Measurements from ENCODE around the gene AIFM3.
"Not testable (repeated sequence)": the region's sequence is repeated elsewhere in the genome, so short reads cannot be mapped to it uniquely, and the experiment has no call there.

Gene AIFM3

DNA sequence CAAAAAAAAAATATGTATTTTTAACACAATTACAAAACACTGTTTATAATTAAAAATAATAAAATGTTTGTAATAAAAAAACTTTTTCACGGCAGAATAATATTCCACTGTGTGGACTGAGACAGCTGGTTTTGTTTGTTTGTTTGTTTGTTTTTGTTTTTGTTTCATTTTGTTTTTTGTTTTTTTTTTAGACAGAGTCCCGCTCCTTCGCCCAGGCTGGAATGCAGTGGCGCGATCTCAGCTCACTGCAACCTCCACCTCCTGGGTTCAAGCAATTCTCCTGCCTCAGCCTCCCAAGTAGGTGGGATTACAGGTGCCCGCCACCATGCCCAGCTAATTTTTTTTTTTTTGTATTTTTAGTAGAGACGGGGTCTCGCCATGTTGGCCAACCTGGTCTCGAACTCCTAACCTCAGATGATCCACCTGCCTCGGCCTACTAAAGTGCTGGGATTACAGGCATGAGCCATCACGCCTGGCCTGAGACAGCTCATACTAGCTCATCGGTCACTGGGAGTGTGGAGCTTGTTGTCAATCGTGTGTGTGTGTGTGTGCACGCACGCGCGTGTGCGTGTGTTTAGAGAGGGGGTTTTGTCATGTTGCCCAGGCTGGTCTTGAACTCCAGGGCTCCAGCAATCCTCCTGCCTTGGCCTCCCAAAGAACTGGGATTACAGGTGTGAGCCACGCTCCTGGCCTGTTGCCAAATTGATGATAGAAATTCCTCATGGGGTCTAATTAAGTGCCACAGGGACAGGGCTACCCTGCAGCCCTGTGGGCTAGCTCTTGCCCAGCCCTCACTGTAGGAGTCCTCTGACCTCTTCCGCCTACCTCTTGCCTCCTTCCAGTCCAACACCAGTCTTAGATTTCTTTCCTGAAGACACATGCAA is 7.2 kb upstream of the AIFM3 start:
- FAIRE-seq = no peak

DNA sequence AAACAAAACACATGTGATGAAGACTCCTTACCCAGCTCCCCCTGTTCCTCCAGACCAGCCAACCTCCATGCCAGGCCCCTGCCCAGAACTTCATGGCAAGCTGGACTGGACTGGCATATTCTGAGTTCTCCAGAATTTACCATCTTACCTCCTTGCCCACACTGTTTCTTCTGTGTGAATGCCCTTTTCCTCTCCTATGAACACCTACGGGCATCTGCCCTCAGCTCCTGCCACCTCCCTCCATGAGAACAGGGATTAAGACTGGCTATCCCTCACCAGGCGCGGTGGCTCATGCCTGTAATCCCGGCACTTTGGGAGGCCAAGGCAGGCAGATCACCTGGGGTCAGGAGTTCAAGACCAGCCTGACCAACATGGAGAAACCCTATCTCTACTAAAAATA is 6.4 kb upstream of the AIFM3 start:
- no peak for FAIRE-seq

DNA sequence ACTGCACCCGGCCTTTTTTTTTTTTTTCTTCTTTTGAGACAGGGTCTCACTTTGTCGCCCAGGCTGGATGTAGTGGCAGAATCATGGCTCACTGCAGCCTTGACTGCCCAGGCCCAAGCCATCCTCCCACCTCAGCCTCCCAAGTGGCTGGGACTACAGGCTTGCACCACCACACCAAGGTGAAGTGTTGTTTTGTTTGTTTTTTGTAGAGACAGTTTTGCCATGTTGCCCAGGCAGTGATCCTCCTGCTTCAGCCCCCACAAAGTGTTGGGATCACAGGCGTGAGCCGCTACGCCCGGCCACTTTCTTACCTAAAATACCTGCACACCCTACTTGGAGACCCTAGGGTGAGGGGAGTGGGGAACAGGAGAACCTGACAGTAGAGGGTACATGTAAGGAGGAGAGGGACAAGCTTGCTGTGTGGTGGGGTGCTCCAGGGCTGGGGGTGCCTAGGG is 4.5 kb upstream of the AIFM3 start:
- no peak for FAIRE-seq

- FAIRE-seq = no peak
Observed at GRCh38 chr22:20963201-20964052, 3.6 kb upstream of the AIFM3 start.

DNA sequence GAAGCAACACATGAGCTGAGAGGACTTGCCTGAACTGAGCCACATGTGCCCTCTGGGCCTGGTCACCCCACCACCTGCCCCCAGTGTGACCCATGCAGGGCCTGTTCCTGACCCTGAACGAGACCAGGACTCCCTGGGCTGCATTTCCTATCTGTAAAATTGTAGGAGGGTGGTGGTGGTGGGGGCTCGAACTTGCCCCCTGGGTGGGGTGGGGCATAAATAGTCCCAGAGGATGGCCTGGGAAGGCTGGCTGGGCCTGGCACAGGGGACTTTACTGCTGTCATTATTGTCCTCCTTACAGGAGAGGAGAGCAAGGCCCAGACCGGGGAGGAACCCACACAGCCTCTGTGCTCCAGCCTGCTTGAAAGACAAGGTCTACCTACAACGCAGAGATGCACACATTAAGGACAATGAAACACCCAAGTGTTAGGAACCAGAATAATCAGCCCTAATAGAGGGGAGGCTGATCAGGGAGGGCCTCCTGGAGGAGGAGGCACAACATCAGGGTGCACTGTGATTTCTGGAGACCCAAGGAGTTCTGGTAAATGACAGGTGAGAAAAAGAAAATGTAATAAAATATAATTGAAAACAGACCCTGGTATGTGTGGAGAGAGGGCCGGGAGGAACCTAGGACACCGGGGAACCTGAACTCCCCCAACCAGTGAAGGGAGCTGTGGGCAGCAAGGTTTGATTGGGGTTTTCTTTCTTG is 2.8 kb upstream of the AIFM3 start:
- FAIRE-seq = no peak

GRCh38 chr22:20964799-20965103 is 2.3 kb upstream of the AIFM3 start:
- FAIRE-seq = no peak

- FAIRE-seq = no peak
Observed at GRCh38 chr22:20965104-20965887, 1.8 kb upstream of the AIFM3 start.

GRCh38 chr22:20965888-20966855 is 883 bp upstream of the AIFM3 start:
- FAIRE-seq = no peak

- FAIRE-seq = no peak
Observed at GRCh38 chr22:20967697-20968211, 699 bp downstream of the AIFM3 start.

GRCh38 chr22:20968281-20968977 is 1.4 kb downstream of the AIFM3 start:
- no peak for FAIRE-seq

GRCh38 chr22:20970939-20971657 is 4.0 kb downstream of the AIFM3 start:
- peak; percentile 98 for FAIRE-seq

GRCh38 chr22:20972014-20972694 is 5.1 kb downstream of the AIFM3 start:
- FAIRE-seq = not testable (repeated sequence)

DNA sequence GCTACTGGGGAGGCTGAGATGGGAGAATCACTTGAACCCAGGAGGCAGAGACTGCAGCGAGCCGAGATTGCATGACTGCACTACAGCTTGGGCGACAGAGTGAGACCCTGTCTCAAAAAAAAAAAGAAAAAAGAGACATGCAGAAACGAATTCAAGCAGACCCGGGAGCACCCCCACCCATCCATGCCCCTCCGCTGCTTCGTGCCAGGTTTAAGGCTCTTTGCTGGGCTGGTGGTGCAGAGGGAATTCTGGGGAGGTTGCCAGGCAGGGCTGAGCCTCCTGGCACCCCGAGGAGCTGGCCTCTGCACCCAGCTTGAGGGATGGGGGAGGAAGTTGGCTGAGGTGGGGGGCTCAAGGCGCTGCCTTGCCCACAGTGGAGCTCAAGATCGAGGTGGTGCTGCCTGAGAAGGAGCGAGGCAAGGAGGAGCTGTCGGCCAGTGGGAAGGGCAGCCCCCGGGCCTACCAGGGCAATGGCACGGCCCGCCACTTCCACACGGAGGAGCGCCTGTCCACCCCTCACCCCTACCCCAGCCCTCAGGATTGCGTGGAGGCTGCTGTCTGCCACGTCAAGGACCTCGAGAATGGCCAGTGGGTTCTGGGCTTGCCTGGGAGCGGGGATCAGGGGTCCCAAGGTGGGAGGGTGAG is 6.0 kb downstream of the AIFM3 start:
- no peak for FAIRE-seq

DNA sequence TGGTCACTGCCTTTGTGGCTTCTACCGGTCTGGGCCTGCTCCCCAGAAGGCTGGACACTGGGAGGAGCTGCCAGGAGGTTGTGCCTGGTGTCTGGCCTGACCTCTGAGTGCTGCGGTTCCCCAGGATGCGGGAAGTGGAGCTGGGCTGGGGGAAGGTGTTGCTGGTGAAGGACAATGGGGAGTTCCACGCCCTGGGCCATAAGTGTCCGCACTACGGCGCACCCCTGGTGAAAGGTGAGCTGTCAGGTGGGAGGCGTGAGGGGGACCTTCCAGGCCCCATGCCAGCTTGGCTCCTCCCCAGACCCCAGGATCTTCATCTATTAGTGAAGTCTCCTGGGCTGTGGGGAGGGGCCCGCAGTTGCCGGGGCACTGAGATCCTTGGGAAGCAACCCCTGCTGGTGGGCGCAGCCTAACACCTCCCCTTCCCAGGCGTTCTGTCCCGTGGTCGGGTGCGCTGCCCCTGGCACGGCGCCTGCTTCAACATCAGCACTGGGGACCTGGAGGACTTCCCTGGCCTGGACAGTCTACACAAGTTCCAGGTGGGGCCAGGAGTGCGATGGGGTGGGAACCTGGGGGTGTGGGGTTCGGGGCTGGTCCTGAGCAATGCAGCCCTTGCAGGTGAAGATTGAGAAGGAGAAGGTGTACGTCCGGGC is 6.7 kb downstream of the AIFM3 start:
- no peak for FAIRE-seq

GRCh38 chr22:20974336-20974955 is 7.4 kb downstream of the AIFM3 start:
- FAIRE-seq = no peak

- FAIRE-seq = no peak
Observed at GRCh38 chr22:20975541-20976290, 8.7 kb downstream of the AIFM3 start.

All from G401.6 (cell line).